Pancreas (tissue), 10 donors: ENCODE results near the gene AQP3. TPM values are rescaled to one million over a fixed set of nuclear protein-coding genes. Genes with fewer than 3 reads are reported as not detected.
A peak's percentile ranks its signal among the peaks of the same experiment; 100 is the strongest.

Experiments used
- ATAC-seq, 4 donors: fragments of 200-7000 bp; cut with Tn5 transposase; one replicate each; pipeline versions ENCODE4 v1.8.0 to v1.9.1; 2020; ENCODE audit warnings: mild to moderate bottlenecking in 4 of 4, moderate library complexity in 4 of 4
- DNase-seq, 6 donors: peaks; one replicate each; pipeline ENCODE4 v3.0.0-alpha.2; 2020
- FAIRE-seq: peaks from 2 replicates; lab custom pipeline; 2012; peaks lifted over from hg19 to GRCh38; lab: Jason Lieb, UNC
- H3K27ac ChIP-seq, 4 donors: fragments of 200-600 bp; sonication (generic); 1 replicate in 3 of 4; 2 replicates in 1 of 4; pipeline versions ENCODE4 v1.5.0 to v1.8.0; 2020
- H3K27me3 ChIP-seq, 4 donors: fragments of 200-600 bp; one replicate each; pipeline ENCODE4 v1.8.0; 2021
- H3K36me3 ChIP-seq, 3 donors: fragments of 200-600 bp; sonication (generic) in 1 of 3; one replicate each; pipeline versions ENCODE4 v1.5.0 to v1.8.0; 2020 to 2021
- H3K4me1 ChIP-seq, 3 donors: fragments of 200-600 bp; one replicate each; pipeline ENCODE4 v1.8.0; 2021
- H3K4me3 ChIP-seq, 4 donors: fragments of 200-600 bp; sonication (generic) in 2 of 4; one replicate each; pipeline versions ENCODE4 v1.5.0 to v1.8.0; 2020 to 2021
- H3K9me3 ChIP-seq, 4 donors: fragments of 200-600 bp; one replicate each; pipeline ENCODE4 v1.8.0; 2021
- WGBS, 2 donors: extraction: QIAGEN DNeasy Blood & Tissue Kit; methylation state at CpG; one replicate each; pipeline ENCODE4 v1.1.7; 2013; 5-methylcytosine and 5-hydroxymethylcytosine counted together
- intact Hi-C, 3 donors: fragments of 100-400 bp; cut with DNase I; formaldehyde crosslinking; loops; one replicate each; pipeline versions ENCODE4 v1.11.1 to v1.14.2; 2022
- polyA plus RNA-seq, 2 donors: library from polyadenylated mRNA; stranded (reverse); fragments of 200-250 nt; gene quantifications; one replicate each; pipeline ENCODE4 v1.2.3, GENCODE V29; 2013
- total RNA-seq, 6 donors: library from RNA; stranded (reverse); fragmentation: NEBNext Ultra II Directional in 4 of 6; extraction: Animal tissue kit (Norgen Biotek cat#: 25700) in 4 of 6; gene quantifications; one replicate each; pipeline versions ENCODE4 v1.2.1 to v1.2.4, GENCODE V29; 2021 to 2023
- TF ChIP-seq, protein P1 (sequence below), 4 donors: fragments of 200-600 bp; sonication (generic) in 3 of 4; IDR thresholded peaks; one replicate each; pipeline versions ENCODE4 v1.5.0 to v1.8.0; 2021; ENCODE audit warnings: antibody characterized with exemption in 4 of 4
- donor health status: healthy with polysubstance abuse.
- donor health status: DM: no; HTN: no; CAD: no; lungs with moderate emphysema.
- donor health status: DM: no; HTN: no; CAD: no.
- donor health status: control.
- donor health status: control.
- donor health status: Bipolar disorder and iron deficiency.
- donor health status: DM: yes; HTN: yes; CAD: no.
- donor health status: DM: no; HTN: no; CAD: no.
- donor health status: DM: no; HTN: no; CAD: no.
- donor health status: DM: yes; HTN: yes; CAD: no.

The AQP3 gene
- total and polyA plus RNA-seq, 8 donors: 18.3 to 39.0 (median 21.9) TPM

DNA sequence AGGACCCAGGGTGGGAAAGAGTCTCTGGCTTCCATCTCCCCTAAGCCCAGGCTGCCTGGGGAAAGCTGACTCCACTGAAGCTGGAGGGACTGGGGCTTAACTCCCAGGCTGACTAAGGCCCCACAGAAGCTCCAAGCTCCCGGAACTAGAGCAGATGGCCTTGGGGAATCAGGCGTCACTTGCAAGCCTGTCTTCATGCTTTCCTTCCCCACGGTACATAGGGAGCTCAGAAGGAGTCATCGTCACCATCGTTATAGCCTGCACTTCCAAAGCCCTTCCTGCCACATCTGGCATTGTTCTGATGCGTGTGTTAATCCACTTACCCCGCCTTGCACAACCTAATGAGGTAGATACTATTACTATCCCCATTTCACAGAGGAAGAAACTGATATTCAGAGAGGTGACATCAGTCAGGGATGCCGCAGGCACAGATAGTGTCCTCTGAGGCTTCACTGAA, 11.5 kb downstream of the AQP3 start:
- no peak for DNase-seq
- ATAC-seq: no peak
- TF ChIP-seq, protein P1, sequence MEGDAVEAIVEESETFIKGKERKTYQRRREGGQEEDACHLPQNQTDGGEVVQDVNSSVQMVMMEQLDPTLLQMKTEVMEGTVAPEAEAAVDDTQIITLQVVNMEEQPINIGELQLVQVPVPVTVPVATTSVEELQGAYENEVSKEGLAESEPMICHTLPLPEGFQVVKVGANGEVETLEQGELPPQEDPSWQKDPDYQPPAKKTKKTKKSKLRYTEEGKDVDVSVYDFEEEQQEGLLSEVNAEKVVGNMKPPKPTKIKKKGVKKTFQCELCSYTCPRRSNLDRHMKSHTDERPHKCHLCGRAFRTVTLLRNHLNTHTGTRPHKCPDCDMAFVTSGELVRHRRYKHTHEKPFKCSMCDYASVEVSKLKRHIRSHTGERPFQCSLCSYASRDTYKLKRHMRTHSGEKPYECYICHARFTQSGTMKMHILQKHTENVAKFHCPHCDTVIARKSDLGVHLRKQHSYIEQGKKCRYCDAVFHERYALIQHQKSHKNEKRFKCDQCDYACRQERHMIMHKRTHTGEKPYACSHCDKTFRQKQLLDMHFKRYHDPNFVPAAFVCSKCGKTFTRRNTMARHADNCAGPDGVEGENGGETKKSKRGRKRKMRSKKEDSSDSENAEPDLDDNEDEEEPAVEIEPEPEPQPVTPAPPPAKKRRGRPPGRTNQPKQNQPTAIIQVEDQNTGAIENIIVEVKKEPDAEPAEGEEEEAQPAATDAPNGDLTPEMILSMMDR (IDR thresholded peaks at IDR 0.05): no peak
- Histone ChIP-seq H3K36me3 (no peaks in the 10 kb centered on the region), H3K9me3 (no peaks in the 10 kb centered on the region), H3K27me3 (no peaks in the 10 kb centered on the region), H3K4me3 (no peak overlapping the region), H3K27ac (no peak overlapping the region), H3K4me1 (peaks cover 0 to 5% (median 0%) of the 10 kb centered on the region in 3 donors)
- intact Hi-C loops: no loop called here
- FAIRE-seq: no peak
- 67 to 70% methylated on average over 8 of the region's 8 CpGs for whole genome bisulfite sequencing, 2 donors

DNA sequence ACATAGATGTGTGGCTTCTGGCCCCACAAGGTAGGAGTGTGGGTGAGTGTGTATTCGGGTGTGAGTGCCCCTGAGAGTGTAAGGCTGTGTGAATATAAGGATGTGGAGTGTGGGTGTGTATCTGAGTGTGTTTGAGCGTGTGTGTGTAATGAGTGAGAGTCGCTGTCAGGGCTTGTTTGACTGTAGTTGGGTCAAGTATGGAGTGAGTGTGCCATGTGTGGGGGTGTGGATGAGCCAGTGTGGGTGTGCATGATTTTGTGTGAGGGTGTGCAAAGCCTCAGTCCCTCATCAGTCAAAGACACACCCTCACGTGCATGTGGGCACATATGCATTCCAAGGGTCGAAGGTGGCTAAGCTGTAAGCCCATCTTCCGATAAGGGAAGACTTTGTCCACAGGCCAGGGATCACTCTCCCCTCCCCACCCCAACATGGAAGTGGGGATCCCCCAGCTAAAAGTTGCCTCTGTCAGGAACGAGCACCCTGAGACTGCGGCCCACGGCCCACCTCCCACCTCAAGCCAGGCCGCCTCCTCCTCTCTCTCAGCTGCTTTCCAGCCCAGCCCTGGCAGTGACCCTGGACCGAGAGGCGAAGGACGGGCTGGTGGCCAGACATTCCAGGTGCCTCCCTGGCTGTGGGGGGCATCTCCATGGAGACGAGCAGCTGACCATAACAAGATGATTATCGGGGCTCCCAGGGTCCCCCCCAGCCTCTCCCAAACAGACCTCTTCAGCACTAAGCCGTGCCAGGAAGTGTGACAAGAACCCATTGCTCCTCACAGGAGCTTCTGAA, 12.9 kb downstream of the AQP3 start:
- Histone ChIP-seq H3K9me3 (no peaks in the 10 kb centered on the region), H3K4me3 (no peak overlapping the region), H3K36me3 (no peaks in the 10 kb centered on the region), H3K27me3 (no peaks in the 10 kb centered on the region), H3K4me1 (peaks cover 0 to under 1% (median 0%) of the 10 kb centered on the region in 3 donors), H3K27ac (no peak overlapping the region)
- intact Hi-C loops: no loop called here
- no peak for ATAC-seq
- 63% methylated on average over 16 of the region's 16 CpGs for WGBS, 2 donors
- no peak for FAIRE-seq
- TF ChIP-seq, protein P1 (IDR thresholded peaks at IDR 0.05): no peak
- no peak for DNase-seq

DNA sequence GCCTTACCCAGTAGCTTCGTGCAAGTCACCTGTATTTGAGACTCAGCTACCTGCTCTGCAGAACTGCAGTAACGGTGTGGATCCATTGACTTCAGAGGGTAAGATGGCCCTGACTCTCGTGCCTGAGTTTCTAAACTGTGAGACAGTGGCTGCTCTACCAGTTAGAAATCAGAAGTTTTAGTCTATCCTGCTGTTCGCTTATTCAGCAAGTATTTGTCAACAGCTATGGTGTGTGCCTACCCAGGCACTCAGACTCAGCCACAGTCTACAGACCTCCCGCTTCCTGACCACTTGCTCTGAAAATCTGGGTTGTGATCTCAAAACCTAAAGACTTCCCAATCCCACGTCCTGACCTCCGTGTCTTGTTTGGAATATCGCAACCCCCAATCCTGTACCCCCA, 13.5 kb downstream of the AQP3 start:
- H3K9me3 ChIP-seq: no peaks in the 10 kb centered on the region
- ATAC-seq: no peak
- H3K36me3 ChIP-seq: no peaks in the 10 kb centered on the region
- no peak overlapping the region for H3K4me3 ChIP-seq
- H3K27me3 ChIP-seq: no peaks in the 10 kb centered on the region
- WGBS, 2 donors: 85 to 91% methylated on average over 8 of the region's 8 CpGs
- no peak for DNase-seq
- TF ChIP-seq, protein P1 (IDR thresholded peaks at IDR 0.05): no peak
- intact Hi-C loops: no loop called here
- no peaks in the 10 kb centered on the region for H3K4me1 ChIP-seq
- H3K27ac ChIP-seq: no peak overlapping the region
- FAIRE-seq: no peak

DNA sequence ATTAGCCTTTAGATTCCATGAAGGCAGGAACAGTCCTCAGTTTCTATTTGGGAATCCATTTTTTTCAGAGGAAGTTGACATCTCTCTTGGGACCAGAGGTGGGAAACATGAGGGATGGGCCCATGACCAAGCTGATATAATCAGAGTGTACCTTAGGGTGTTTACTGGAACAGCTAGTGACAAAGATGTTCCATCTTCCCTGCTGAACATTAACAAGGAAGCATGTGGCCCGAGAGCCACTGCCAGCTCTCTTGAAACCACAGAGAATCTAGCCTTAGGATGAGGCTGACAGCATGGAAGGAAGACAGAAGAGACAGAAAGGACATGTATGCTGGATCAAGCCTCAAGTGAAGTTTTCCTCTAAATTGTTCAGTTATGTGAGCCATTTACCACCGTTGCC, 16.0 kb downstream of the AQP3 start:
- Histone ChIP-seq H3K9me3 (no peaks in the 10 kb centered on the region), H3K4me3 (no peak overlapping the region), H3K27me3 (no peaks in the 10 kb centered on the region), H3K4me1 (no peaks in the 10 kb centered on the region), H3K27ac (no peak overlapping the region), H3K36me3 (no peaks in the 10 kb centered on the region)
- intact Hi-C loops: no loop called here
- WGBS, 2 donors: 84 to 94% methylated on average over 2 of the region's 2 CpGs
- TF ChIP-seq, protein P1 (IDR thresholded peaks at IDR 0.05): no peak
- DNase-seq (no peak), ATAC-seq (peak in 1 of 4 donors; percentile 15), FAIRE-seq (no peak)

DNA sequence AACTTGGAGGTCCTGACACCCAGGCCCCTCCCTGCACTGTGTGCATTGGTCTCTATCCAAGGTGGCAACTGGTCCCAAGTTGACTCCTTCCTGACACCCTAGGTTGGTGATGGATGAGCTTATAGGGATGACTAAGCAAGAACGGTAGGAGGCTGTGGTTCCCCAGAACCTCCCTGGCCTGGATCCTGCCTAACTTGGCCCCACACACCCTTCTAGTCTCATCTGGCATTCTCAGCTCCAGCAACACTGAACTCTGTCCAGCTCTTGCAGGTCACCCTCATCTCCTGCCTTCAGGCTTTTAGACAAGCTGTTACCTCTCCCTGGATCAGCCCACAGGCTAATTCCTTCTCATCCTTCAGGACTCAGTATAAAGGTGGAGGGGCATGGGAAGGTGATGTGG, 16.5 kb downstream of the AQP3 start:
- Histone ChIP-seq H3K4me1 (no peaks in the 10 kb centered on the region), H3K27ac (no peak overlapping the region), H3K27me3 (no peaks in the 10 kb centered on the region), H3K36me3 (no peaks in the 10 kb centered on the region), H3K9me3 (no peaks in the 10 kb centered on the region), H3K4me3 (no peak overlapping the region)
- FAIRE-seq: no peak
- 36 to 44% methylated on average over 1 of the region's 1 CpG for WGBS, 2 donors
- TF ChIP-seq, protein P1 (IDR thresholded peaks at IDR 0.05): no peak
- intact Hi-C loops: no loop called here
- peak in 1 of 4 donors; percentile 24 for ATAC-seq
- DNase-seq: no peak
